Loucy (cell line): ENCODE results near the gene RALA.

Experiments used
- EZH2phosphoT487 ChIP-seq: fragments of 200-600 bp; IDR thresholded peaks from 2 replicates; pipeline ENCODE4 v1.6.1; 2018; ENCODE audit warnings: antibody characterized with exemption, mild to moderate bottlenecking, moderate library complexity, borderline replicate concordance
- TF ChIP-seq, protein P1 (sequence below): fragments of 200-600 bp; sonication (generic); conservative IDR thresholded peaks from 2 replicates; pipeline ENCODE4 v1.5.1; 2014; ENCODE audit warnings: mild to moderate bottlenecking, antibody characterized with exemption, low read length

DNA sequence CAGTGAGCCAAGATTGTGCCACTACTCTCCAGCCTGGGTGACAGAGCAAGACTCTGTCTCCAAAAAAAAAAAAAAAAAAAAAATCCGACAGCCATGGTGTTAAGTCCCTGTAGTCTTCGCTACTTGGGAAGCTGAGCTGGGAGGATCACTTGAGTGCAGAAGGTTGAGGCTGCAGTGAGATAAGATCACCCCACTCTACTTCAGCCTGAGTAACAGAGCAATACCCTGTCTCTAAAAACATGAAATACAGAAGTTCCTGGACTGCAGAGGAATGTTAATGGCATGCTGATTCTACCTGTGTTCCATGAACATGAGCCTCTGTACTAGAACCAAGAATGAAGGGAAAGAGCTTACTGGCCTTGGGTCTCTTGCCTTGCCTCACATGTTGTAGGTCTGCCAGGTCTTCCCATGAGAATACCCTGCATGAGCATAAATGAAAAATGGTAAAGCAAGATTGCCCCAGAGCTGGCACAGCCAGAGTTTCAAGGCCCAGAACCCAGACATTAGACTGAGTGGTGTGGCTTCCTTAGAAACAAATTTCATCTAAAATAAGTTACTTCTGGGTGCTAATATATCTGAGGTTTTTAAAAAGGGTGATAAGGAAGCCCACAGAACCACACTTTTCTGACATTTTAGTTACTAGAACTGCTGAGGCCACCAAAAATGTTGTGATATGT, 48.6 kb upstream of the RALA start:
- TF ChIP-seq, protein P1, sequence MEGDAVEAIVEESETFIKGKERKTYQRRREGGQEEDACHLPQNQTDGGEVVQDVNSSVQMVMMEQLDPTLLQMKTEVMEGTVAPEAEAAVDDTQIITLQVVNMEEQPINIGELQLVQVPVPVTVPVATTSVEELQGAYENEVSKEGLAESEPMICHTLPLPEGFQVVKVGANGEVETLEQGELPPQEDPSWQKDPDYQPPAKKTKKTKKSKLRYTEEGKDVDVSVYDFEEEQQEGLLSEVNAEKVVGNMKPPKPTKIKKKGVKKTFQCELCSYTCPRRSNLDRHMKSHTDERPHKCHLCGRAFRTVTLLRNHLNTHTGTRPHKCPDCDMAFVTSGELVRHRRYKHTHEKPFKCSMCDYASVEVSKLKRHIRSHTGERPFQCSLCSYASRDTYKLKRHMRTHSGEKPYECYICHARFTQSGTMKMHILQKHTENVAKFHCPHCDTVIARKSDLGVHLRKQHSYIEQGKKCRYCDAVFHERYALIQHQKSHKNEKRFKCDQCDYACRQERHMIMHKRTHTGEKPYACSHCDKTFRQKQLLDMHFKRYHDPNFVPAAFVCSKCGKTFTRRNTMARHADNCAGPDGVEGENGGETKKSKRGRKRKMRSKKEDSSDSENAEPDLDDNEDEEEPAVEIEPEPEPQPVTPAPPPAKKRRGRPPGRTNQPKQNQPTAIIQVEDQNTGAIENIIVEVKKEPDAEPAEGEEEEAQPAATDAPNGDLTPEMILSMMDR: no peak
- no peak for TF ChIP-seq EZH2phosphoT487
